IPS DF 4.7 (cell line): Measurements from ENCODE around the gene ADIPOR1.
A peak's percentile ranks its signal among the peaks of the same experiment; 100 is the strongest.
"Not testable (repeated sequence)": the region's sequence is repeated elsewhere in the genome, so short reads cannot be mapped to it uniquely, and the experiment has no call there.

Experiments
- DNase-seq: peaks from one replicate; pipeline ENCODE4 v3.0.0-alpha.2; 2013; ENCODE audit warnings: low spot score; ENCODE audit errors: extremely low read depth

The ADIPOR1 gene, protein sequence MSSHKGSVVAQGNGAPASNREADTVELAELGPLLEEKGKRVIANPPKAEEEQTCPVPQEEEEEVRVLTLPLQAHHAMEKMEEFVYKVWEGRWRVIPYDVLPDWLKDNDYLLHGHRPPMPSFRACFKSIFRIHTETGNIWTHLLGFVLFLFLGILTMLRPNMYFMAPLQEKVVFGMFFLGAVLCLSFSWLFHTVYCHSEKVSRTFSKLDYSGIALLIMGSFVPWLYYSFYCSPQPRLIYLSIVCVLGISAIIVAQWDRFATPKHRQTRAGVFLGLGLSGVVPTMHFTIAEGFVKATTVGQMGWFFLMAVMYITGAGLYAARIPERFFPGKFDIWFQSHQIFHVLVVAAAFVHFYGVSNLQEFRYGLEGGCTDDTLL

GRCh38 chr1:202957733-202958543, at the start of gene ADIPOR1:
Gene ADIPOR1, minus strand, starts transcription at chr1:202958312. Its CDS starts 7,242 bp downstream, at chr1:202951070.
- DNase-seq = no peak

- peak; percentile 90 for DNase-seq
Measured at GRCh38 chr1:203006948-203007871, 49.1 kb upstream of the ADIPOR1 start, which contains the start of gene TMEM183A. Gene TMEM183A, plus strand, starts transcription at chr1:203007374. Its CDS starts 92 bp downstream, at chr1:203007466.

- not testable (repeated sequence) for DNase-seq
Measured at GRCh38 chr1:203005395-203006142, 47.5 kb upstream of the ADIPOR1 start.

GRCh38 chr1:203002951-203003350, 44.8 kb upstream of the ADIPOR1 start:
- DNase-seq = no peak

GRCh38 chr1:203001986-203002385, 43.9 kb upstream of the ADIPOR1 start:
- DNase-seq = no peak

DNA sequence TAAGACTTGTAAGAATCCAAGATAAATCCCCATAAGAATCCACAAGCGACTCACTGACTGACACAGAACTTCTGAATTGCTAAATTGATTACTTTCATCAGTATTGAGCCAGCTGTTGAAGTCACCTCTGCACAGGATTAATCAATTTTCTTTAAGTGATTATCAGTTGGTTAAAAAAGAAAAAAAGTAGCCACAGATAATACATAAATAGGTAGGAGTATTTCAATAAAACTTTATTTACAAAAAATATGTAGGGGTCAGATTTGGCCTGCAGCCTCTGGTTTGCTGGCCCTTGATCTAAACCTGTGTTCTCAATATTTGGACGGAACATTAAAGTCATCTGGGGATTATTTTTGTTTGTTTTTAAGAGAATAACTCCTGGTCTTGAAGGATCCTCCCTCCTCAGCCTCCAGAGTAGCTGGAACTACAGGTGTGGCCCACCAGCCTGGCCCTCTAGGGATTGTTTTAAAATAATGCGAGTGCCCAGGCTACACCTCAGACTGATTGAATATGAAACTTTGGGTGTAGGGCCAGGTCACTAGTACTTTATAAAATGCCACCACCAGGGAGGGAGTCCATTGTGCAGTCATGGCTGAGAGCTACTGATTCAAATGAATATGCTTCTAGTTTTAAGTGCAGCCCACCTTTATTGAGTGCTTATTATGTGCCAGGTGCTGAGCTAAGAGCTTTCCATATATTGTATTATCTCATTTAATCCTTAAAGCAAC, 42.3 kb upstream of the ADIPOR1 start:
- DNase-seq = no peak

DNA sequence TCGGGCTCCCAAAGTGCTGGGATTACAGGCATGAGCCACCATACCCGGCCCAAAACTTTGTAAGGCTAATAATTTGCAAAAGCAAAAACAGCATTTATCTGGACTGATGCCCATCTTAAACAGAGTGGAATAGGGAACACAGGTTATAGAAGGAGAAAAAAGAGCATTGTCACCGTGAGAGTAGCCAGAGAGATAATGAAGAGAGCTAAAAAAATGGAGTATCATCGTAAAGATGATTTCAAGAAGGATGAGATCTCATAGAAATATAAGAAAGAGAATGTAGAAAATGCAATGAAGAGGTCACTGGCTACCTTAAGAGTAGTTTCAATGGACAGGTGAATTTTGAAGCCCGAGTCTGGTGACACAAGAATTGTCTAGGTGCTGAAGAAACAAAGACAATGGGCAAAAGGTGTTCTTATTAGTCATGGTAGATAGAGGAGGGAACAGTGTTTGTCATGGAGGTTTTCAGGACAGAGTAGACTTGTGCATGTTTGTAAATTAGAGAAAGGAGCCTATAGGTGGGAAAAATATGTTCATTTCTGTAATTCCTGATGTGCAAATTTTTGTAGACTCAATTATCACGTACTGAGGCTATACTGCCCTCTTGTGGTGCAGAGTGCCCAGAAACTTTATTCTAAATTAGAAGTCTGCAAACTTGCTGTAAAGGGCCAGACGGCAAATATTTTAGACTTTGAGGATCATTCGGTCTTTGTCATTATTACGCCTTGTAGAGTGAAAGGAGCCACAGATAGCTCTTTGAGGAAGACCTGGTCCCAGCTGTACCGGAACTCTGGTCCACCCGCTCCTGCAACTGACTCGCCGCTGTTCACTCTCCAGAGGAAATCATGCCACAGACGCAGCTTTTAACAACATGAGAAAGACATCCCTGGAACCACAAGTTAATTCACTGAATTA, 41.0 kb upstream of the ADIPOR1 start:
- no peak for DNase-seq

DNA sequence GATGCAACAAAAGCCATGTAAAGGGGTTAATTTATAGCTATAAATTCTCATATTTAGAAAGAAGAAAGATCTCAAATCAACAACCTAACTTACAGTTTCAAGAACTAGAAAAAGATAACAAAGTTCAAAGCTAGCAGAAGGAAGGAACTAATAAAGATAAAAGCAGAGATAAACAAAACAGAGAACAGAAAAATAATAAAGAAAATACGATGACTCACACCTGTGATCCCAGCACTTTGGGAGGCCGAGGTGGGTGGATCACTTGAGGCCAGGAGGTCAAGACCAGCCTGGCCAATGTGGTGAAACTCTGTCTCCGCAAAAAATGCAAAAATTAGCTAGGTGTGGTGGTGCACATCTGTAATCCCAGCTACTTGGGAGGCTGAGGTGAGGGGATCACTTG, 36.6 kb upstream of the ADIPOR1 start:
- no peak for DNase-seq

- no peak for DNase-seq
Measured at GRCh38 chr1:202991112-202991511, 33.0 kb upstream of the ADIPOR1 start.

GRCh38 chr1:202989879-202990278, 31.8 kb upstream of the ADIPOR1 start:
- DNase-seq = no peak

- DNase-seq = no peak
Measured at GRCh38 chr1:202987922-202988583, 29.9 kb upstream of the ADIPOR1 start.

GRCh38 chr1:202987255-202987654, 29.1 kb upstream of the ADIPOR1 start:
- DNase-seq = no peak

DNA sequence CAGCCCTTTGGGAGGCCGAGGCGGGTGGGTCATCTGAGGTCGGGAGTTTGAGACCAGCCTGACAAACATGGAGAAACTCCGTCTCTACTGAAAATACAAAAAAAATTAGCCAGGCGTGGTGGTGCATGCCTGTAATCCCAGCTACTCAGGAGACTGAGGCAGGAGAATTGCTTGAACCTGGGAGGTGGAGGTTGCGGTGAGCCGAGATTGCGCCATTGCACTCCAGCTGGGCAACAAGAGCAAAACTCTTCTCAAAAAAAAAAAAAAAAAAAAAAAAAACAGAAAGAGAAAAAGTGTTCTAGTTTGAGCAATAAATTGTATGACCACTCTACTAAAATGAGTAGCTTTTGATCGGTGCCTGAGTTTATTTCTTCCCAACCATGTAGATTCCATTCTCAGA, 28.0 kb upstream of the ADIPOR1 start:
- DNase-seq = not testable (repeated sequence)

DNA sequence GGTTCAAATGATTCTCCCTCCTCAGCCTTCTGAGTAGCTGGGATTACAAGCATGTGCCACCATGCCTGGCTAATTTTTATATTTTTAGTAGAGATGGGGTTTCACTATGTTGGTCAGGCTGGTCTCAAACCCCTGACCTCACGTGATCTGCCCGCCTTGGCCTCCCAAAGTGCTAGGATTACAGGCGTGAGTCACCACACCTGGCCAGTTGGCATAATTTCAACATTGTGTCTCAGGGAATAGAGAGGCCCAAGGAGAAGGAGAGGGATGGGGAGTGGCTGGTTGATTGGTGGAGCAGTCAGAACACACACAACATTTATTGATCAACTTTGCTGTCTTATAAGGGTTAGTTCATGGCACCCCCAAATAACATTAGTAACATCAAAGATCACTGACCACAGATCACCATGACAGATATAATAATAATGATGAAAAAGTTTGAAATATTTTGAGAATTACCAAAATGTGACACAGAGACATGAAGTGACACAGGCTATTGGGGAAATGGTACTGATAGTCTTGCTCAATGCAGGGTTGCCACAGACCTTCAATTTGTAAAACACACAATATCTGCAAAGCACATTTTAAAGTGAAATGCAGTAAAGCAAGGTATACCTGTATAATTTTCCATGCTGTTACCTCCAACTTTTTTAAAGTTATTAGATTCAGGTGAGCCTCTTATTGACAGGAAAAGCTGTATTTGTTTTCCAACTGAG, 24.8 kb upstream of the ADIPOR1 start:
- no peak for DNase-seq

DNA sequence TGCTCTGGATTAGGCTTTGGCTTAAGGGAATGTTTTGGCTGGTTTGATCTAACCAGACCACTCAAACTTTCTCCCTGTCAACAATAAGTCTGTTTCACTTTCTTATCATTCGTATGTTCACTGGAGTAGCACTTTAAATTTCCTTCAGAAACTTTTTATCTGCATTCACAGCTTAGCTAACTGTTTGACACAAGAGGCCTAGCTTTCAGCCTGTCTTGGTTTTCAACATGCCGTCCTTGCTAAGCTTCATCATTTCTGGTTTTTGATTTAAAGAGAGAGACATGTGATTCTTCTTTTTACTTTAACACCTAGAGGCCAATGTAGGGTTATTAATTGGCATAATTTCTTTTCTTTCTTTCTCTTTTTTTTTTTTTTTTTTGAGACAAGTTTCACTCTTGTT, 23.8 kb upstream of the ADIPOR1 start:
- no peak for DNase-seq

GRCh38 chr1:202979459-202979858, 21.3 kb upstream of the ADIPOR1 start:
- DNase-seq = no peak

GRCh38 chr1:202976633-202977032, 18.5 kb upstream of the ADIPOR1 start:
- DNase-seq = no peak

GRCh38 chr1:202974856-202975255, 16.7 kb upstream of the ADIPOR1 start:
- no peak for DNase-seq
